ENCODE data around the gene KLF9.

- no peak for TF ChIP-seq CTCF (IDR thresholded peaks at IDR 0.05)
- no peak for TF ChIP-seq EZH2 (IDR thresholded peaks at IDR 0.05; ENCODE audit: borderline replicate concordance, insufficient read depth, low read depth, low read length, poor library complexity, severe bottlenecking)
These were observed 584 bp upstream of the KLF9 start for GRCh38 chr9:70415041-70415440.

All from B cell (primary cell).